ENCODE results near the gene SHISA9.

The SHISA9 gene

DNA sequence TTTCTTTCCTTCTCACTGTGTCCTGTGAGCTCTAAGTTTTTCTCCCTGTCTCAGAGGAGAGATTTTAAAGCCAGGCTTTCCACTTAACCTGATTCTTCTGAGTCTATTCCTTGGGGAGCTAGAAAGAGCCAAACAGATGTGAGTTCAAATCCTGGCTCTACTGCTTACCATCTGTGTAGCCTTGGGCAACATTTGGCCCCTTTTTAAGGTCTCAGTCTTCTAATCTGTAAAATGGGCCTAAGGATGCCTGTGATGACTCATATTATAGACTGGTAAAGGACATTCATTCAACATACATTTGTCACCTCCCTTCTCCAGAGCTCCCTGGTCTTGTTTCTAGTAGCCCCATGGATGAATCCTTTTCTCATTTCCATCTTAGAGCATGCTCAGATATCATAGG is 304.0 kb downstream of the SHISA9 start:
- no peak for DNase-seq

DNA sequence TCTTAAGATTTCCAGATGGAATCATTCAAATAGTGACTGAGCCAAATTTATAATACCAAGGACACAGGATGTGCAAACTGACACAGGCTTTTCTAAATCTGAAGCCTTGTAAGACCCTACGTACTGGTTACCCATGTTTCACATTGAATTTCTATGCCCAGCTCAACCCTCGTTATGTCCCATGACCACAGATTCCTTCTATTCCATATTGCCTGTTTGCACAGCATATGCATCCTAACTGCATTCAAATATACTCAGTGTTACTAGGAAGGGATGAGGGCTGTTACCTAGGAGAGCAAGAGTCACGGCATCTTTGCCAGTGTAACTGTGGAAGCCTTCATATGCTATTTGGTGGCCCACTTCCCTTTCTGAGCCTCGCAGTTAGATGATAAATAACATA is 305.2 kb downstream of the SHISA9 start:
- no peak for DNase-seq

- DNase-seq: no peak
Observed at GRCh38 chr16:13207151-13207550, 305.8 kb downstream of the SHISA9 start.

- DNase-seq: no peak
Observed at GRCh38 chr16:13223666-13224065, 322.3 kb downstream of the SHISA9 start.

- no peak for DNase-seq
Observed at GRCh38 chr16:13229039-13229438, 327.6 kb downstream of the SHISA9 start.

- no peak for DNase-seq
Observed at GRCh38 chr16:13231365-13231764, 330.0 kb downstream of the SHISA9 start.

DNA sequence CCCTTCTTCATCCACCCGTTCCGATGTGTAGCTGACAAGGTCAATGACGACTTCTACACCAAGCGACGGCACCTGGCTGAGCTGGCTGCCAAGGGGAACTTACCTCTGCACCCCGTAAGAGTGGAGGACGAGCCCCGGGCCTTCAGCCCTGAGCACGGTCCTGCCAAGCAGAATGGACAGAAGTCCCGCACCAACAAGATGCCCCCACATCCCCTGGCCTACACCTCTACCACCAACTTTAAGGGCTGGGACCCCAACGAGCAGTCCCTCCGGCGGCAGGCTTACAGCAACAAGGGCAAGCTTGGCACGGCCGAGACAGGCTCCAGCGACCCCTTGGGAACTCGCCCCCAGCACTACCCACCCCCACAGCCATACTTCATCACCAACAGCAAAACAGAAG is 333.6 kb downstream of the SHISA9 start:
- no peak for DNase-seq

DNA sequence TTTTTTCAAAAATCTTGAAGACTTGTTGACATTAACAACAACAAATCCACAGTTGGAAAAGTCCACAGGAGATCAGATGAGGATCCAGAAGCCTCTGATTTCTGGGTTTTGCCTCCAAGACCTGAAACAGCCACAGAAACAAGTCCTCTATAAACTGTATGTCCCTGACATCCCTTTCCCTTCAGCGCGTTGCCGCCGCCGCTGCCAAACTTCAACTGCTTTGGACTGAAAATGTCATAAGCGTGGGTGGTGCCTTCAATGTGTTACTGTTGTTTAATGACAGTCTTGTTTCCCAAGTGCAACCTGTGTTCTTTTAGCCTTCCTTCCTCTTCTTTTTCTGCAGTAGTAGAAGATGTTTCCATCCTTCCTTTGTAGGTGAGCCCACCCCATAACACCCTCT is 334.9 kb downstream of the SHISA9 start:
- DNase-seq: no peak

DNA sequence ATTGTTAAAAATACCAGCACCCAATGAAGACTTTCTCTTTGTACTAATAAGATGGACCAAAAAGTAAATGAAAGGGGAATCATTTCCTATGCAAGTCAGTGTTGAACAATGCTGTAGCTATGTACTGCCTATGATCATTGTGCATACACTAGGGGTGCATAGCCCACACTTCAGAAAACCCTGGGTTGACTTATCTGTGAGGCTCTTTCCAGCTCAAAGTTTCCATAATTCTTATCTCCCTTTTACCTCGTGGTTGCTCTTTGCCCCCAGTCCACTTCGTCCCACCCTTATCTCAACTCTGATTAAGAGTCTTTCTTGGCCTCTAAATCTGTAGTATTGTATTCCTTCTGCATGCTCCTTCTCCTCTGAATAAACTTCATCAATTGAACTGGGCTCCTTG is 336.8 kb downstream of the SHISA9 start:
- no peak for DNase-seq

DNA sequence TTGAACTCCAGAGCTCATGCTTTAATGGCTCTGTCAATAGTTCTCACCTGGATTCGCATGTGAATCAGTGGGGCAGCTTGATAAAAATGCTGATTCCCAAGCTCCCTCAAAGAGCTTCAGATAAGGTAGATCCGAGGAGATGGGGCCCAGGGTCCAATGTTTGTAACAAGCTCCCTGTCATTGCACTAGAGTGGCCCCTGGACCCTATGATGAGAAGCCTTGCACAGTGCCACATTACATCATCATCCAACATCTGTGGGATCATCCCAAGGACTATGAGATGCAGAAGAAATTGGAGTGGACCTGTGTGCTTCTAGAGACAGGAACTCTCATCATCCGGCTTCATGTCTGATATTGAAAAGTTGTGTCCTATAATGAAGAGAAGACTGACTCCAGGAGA is 340.8 kb downstream of the SHISA9 start:
- no peak for DNase-seq

DNA sequence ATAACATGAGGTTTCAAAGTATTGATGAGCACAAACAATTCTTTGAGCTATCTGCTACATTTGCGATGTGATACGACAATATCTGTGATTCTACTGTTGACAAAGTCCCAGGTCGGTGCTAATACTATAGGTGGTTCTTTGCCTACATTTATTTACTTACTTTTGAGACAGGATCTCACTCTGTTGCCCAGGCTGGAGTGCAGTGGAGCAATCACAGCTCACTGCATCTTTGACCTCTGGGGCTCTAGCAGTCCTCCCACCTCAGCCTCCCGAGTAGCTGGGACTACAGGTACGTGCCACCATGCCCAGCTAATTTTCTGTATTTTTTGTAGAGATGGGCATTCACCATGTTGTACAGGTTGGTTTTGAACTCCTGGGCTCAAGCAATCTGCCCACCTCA is 343.4 kb downstream of the SHISA9 start:
- DNase-seq: no peak

GRCh38 chr16:13245713-13246377 is 344.4 kb downstream of the SHISA9 start:
- no peak for DNase-seq

DNA sequence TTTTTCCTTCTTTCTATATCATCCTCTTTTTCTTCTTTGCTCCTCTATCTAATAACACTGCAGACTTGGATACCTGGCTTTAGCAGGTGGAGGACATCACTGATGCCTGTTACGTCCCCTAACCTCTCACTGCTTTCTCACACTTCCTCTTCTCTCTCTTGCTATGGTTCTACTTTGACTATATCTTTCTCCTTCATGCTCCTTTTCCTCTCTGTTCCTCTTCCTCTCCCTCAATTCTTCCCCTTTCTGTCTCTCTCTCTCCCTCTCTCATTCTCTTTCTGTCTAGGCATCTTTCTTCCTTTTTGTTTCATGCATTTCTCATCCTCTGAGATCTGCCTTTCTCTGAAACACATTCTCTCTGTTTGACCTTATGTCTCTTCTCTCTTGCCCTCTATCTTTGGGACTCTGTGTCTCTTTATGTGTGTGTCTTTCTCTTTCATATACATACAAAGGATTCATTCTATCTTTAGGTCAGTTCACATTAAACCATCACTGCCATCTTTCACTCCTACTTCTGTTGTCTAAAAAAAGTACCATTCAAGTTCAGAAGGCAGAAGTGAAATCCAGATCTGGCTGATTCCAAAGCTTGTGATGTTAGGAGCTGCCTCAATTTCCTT is 353.7 kb downstream of the SHISA9 start:
- DNase-seq: no peak

- no peak for DNase-seq
Observed at GRCh38 chr16:13262270-13263090, 361.1 kb downstream of the SHISA9 start.

DNA sequence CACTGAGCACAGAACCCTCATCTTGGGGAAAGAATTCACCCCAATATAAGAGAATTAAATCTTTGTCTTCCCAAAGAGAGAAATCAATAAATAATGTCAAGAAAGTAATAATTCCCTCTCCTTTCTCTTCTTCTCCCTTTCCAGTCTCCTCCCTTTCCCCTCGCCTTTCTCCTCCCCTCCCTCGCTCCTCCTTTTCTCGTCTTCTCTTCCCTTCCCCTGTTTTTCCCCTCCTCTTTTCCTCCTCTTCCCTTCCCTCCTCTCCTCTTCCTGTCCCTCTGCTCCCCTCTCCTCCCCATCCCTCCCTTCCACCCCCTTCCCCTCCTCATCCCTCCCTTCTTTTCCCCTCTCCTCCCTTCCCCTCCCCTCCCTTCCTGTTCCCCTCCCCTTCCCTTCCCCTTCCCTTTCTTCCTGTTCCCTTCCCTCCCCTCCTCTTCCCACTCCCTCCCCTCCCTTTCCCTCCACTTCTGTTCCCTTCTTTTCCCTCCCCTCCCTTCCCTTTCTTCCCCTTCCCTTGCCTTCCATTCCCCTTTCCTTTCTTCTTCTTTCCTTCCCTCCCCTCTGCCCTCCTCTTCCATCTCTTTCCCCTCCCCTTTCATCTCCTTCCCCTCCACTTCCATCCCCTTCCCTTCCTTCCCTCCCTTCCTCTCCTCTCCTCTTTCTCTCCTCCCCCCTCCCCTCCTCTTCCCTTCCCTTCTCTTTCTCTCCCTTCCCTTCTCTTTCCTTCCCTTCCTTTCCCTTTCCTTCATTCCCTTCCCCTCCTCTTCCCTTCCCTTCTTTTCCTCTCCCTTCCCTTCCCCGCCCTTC is 363.6 kb downstream of the SHISA9 start:
- no peak for DNase-seq

- DNase-seq: no peak
Observed at GRCh38 chr16:13269359-13269758, 368.0 kb downstream of the SHISA9 start.

- no peak for DNase-seq
Observed at GRCh38 chr16:13269905-13270528, 368.6 kb downstream of the SHISA9 start.

DNA sequence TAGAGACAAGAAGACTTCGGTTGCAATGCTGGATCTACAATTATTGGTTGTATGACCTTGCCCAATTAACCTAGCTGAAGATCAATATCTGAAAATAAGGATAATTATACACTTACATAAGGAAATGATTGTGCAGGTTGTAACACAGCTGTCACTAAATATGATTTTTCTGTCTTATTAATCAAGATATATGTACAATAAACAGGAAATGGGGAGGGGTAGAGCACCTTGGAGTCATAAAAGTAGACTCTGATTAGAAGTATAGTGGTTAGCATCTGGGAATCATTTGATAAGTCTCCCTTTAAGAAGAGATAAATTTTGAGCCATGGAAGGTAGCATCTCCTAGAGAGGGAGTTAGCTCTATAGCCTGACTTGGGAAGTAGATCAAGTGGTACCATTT is 369.2 kb downstream of the SHISA9 start:
- no peak for DNase-seq

GRCh38 chr16:13289515-13289914 is 388.1 kb downstream of the SHISA9 start:
- no peak for DNase-seq

All from AML-193 (cell line).